HG03442 (cell line): ENCODE data around the gene THRB.

Source experiments
- ATAC-seq: cut with Tn5 transposase; IDR thresholded peaks from one replicate; pipeline ENCODE4 v1.9.1; 2021; ENCODE audit warnings: mild to moderate bottlenecking, moderate library complexity; ENCODE audit not compliant: unreplicated experiment

THRB gene

DNA sequence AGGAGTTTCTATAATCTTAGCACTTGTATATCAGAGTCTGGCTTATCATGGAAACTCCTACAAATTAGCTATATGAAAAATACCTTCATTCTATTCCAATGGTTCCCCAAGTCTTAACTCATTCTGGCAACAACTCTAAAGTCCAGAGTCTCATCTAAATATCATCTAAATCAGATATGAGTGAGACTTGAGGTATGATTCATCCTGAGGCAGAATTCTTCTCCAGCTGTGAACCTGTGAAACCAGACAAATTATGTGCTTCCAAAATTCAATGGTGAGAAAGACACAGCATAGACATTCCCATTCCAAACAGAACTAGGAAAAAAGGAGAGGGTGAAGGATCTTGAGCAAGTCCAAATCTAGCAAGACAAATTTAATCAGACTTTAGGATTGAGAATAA is 138.8 kb downstream of the THRB start:
- ATAC-seq: no peak

DNA sequence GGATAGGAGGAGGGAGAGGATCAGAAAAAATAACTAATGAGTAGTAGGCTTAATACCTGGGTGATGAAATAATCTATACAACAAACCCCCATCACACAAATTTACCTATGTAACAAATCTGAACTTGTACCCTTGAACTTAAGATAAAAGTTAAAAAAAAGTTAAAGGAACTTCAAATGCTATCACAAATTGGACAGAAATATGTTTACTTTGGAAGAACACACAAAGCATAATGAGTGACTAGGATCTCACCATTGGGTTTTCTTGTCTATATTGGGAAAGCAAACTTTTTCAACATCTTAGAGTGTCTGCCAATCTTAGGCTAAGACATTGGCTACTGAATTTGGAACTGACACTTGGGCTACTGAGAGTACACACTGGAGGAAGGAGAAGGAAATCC is 140.4 kb downstream of the THRB start:
- no peak for ATAC-seq

DNA sequence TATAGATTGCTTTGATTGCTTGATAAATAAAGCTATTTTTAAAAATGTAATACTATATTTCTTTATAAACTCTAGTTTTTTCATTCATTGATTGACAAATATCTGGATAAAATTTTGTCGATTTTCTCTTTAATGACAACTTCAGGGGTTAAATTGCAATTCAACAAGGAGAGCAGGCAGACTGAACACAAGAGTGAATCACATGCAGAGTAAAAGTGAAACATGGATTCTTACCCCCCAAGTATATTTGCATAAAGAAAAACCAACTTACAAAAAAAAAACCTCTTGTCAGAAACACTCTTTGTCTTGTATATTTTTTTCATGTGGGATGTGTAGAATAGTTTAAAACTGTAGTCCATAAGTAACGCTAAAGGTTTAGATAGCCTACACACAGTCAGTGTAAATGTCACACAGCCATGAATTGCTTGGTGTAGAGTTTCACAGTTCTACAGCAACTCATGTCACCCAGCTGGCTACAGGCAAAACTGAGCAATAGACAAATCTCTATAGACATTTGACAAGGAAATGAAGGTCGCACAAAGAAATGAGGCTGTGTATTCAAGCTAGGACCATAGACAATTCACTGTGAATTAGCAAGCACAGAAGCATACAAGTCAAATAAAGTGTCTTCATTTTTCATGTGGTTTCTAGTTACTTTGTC is 141.6 kb downstream of the THRB start:
- no peak for ATAC-seq

DNA sequence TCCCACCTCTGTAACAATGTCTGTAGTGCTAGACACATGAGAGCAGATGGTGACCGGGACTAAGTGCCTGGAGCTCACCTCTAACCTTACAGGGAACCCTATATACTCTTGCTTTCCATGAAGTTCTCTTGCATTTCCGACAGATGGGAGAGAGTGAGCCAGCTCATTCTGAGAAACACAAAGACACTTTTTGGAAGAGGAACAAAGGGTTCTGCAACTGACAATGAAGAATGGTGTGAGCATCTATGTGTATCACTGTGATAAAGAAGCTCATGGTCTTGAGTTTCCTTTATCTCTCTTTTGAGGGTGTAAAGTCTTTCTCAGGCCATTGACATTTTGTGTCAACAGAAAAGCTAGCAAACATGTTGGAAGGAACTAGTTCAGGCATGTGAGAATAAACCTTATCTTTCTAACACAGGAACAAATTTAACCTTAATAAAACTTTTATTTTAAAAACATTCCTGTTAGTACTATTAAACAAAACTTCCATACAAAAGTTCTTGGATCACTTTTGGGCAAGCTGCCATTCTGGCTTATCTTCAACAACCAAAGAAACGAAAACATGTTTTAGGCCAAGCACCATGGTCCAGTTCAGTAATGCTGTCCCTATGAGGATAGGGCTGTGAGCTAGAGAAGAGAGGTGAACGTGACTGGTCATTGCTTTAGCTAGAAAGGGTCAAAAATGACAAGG is 142.7 kb downstream of the THRB start:
- no peak for ATAC-seq

DNA sequence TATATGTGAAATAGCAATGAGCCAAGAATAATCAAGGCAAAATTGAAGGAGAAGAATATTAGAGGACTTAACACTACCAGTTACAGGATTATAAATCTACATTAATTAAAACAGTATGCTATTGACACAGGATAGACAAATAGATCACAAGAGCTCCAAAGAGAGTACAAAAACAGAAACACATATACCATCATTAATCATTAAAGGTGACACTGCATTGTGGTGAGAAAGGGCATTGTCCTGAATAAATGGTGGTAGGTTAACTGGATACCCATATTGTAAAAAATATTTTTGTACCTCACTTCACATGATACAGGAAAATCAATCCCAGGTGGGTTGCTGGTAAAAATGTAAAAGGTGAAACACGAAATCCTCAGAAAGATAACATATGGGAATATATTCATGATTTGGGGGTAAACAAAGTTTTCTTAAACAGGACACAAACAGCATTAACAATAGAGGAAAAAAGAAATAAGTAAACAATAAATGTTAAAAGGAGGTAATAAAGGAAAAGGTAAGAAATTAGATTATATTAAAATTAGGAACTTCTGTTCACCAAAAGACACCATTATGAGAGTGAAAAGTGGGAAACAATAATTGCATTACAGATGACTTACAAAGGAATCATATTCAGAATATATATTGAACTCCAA is 145.2 kb downstream of the THRB start:
- no peak for ATAC-seq

DNA sequence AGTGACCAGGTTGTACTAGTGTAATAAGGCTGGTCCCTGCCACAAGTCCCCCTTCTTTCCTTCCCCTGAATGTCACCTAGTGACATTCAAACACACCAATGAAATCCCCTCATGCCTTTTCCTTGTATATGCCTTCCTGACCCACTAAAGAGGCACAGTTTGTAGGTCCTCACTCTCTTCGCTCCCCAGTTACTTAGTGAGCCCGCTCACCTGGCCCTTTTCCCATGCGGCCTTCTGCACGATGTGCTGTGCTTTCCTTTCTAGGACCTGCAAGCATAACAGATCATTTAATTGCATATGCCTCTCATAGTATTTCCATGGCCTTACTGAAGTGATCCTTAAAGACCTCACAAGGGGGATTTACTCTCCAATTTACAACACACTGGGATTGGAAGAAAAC is 146.3 kb downstream of the THRB start:
- ATAC-seq: no peak

DNA sequence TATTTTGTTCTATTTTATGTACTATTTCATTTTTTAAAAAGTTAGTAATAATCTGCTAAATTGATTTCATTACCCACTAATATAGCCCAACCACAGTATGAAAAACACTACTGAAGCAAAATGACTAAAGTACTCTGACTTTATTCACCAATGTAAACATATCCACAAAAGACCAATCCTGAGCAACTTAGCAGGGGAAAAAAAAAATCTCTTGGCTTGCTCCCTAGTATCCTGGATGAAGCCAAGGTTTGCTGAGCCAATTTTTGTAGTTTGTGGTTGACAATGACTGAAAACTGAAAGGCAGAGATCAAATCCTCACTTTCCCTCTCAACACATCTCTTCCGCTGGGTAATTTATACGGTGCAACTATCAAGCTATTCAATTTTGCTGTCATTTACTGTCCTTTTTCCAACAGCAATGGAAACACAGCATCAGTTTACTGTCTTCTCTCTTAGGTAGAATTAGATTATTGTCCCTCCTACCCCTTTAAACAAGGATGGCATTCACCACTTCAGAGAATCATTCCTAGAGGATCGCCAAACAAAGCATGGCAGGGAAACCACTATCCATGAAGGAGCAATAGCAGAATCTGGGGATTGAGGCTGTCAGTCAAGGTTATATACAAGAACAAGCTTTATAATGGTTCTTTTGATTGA is 149.7 kb downstream of the THRB start:
- no peak for ATAC-seq

DNA sequence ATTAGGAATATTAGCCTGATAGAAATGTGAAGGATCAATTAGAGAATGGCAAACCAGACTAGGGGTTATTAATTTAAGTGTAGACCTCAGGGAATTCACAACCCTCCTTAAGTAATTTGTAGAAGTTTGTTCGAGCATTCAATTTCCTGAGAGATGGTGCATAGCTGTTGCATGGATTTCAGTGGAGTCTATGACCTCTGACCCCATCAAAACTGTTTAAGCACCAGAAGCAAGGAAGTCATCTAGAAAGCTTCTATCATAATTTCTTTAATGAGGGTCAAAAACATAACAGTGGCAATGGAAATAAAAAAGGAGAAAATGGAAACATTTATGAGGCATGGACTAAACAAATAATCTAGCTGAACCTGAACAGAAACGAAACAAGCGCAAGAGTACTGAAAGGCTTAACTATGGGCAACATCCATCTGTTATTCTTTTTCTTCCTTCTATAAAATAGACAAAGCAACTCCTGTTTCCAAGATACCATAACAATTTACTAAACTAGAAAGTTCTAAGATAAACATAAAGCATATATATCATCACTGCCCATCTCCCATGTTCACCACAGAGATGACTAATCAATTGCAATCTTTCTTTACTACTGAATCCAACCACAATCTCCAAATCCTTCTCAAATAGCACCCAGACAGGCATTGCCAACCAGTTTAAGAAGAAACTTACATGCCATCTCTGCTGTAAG is 151.4 kb downstream of the THRB start:
- no peak for ATAC-seq

DNA sequence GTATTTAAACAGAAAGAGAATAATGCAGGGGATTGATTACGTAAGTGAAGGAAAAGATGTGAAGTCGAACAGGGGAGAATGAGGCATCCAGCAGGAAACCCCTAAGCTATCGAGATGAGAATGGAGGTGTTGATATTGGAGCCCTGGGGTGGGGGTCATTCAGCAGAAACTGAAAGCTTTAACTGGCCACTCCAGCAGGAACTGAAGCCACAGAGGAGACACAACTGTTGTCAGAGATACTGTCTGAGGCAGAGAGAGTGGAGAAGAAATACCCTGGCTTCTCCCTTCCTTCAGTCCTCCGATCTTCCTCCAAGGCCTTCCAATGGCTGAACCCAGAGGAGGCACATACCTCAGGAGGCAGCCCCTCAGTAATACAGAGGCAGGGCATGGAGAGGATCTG is 152.4 kb downstream of the THRB start:
- no peak for ATAC-seq

DNA sequence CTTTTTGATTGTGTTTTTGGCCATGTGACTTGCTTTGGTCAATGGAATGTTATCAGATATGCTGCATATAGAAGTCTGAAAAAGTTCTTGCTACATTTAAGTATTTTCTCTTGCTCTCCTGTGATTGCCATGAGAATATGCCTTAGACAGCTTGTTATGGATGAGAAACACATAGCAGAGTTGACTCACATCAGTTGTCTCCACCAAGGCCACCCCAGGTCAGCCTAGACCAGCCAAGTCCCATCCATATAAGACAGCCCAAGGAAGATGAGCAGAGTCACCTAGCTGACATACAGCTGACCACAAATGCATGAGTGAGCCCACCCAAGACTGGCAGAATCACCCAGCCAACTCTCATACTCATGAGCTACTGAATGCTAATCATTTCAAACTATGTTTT is 153.0 kb downstream of the THRB start:
- ATAC-seq: no peak

DNA sequence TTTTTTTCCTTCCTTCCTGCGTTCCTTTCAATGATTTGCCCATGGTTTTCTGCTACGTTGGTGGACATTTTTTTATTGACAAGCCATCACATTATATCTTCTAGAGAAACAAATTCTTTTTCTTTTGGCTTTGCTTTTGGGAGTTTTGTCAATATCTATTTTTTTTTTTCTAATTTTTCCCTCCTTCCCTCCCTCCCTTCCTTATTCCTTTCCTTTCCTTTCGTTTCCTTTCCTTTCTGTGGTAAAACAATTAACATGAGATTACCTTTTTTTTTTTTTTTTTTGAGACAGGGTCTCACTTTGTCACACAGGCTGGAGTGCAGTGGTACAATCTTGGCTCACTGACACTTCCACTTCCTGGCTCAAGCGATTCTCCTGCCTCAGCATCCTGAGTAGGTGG is 153.7 kb downstream of the THRB start:
- no peak for ATAC-seq

DNA sequence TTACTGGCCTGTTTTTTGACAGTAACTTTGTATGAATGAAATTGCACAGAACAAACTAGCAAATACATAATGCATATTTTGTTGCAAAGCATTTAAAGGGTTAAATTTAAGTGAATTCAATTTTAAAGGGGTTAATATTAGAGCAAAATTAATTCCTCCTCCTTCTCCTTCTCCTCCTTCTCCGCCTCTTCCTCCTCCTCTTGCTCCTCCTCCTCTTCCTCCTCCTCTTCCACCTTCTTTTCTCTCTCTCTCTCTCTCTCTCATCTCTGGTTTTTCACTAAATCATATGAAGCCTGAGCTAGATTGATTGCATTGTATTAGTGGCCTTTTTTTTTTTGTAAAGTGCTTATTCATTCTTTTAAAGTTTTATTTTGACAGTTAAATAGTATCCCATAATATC is 154.5 kb downstream of the THRB start:
- ATAC-seq: no peak

DNA sequence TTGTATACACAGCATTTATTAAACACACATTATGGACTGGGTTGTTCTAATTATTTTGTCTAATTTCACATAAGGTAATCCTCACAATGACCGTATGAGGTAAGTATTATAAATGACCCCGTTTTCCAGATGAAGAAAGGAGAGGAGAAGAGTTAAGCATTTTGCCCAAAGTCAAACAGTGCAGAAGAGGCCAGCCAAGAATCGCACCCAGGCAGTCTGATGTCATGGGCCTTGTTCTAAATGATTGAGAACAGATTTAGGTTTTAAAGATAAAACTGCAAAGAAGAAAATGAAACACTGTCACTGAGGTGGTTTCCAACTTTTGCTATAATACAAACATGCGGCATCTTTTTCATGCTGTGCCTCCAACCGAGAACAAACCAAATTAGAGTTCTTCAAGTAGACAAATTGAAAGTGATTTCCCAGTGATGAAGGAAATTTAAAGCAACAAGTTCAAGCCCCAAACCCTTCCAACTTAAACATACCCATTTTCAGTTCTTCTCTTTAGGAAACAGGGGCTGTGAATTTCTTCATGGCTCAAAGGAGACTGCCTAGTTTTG is 155.3 kb downstream of the THRB start:
- no peak for ATAC-seq

DNA sequence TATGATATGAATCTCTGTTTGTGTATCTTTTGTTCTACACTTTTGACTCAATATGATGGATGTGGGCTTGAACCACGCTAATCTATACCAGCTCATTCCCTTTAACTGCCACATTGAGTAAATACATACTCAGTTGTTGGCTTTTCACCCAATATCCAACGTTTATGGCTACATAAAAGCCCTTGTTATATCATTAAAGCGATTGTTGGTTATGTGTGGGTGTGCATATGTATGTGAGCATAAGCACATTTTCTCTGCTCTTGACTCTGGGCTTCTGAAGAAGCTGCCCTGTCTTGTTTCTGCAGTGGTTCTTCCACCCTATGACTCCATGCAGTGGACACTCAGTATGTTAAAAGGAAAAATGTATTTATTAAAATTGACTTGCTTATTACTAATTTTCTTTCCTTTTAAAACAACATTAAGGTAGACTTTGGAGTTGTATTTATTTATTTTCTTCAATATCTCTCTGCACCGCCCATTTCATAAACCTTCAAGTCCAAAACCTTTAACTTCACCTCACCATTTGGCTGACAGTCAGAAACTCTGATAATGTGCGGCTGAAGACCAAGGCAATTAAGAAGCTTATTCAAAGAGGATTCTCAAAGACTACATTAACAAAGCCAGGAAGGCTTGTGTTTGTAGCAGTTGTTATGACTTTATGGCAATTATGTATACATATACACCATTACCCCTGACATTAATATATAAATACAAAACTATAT is 156.1 kb downstream of the THRB start:
- ATAC-seq: no peak

DNA sequence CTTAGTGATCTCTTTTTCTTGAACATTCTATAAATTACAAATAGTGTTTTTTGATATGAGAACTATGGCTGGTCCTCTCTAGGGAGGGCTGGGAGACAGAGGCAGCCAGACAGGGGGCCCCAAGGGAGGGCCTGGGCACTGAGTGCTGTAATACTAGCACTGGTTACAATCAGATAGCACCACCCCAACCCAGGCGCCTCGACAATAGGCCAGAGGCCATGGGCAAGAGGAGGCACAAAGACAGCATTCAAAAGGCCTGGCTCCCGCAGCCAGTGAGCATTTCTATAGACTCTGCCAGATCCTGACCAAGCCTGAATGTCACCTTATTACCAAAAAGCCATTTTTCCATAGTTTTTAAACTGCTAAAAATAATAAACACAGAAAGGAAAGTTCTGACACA is 158.5 kb downstream of the THRB start:
- ATAC-seq: no peak

DNA sequence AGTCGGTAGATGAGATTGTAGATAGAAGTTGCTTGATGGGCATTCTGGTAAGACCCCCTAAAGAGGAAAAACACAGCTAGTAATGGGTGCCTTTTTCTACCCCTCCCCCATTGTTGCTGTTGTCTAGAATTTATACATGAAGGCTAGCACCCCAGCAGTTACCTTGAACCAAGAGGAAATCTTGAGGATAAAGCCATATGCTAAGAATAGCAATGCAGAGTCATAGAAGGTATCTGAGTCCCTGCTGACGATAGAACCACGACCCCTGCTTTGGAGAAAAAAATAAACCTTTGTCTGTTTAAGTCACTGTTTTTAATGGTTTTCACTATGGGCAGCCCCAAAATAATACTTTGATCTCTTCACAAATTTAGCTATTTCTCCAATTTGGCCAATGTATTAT is 162.6 kb downstream of the THRB start:
- ATAC-seq: no peak

DNA sequence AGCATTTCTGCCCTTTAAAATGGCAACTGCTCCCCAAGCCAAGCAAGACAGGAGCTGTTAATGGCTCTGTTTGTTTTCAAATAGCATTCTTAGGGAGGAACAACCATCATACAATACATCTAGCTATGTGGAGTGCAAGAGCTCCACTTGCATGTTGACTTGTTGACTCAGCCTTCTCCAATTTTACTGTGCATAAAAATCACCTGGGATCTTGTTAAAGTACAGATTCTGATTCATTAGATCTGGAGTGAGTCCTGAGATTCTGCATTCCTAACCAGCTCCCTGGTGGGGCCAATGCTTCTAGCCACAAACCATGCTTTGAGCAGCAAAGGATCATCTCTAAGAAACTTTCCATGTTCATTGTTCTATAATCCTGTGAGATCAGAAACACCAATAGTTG is 171.4 kb downstream of the THRB start:
- ATAC-seq: no peak

DNA sequence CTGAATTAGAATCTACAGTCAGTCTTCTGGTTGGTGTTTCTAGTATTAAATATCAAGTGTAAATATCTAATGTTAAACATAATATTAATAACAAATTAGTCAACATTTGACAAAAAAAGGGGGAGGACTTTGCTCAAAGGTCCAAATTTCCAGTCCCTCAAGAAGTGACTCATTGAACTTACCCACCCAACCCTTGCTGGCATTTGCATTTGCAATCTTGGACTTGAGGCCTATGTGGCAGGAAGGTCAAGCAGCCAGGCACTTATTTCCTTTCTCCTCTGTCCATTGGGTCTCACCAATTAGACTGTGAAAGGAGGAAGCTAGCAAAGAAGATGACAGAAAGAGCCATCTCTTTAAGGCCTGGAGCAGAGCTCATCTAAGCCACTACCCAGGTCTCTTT is 174.0 kb downstream of the THRB start:
- no peak for ATAC-seq

DNA sequence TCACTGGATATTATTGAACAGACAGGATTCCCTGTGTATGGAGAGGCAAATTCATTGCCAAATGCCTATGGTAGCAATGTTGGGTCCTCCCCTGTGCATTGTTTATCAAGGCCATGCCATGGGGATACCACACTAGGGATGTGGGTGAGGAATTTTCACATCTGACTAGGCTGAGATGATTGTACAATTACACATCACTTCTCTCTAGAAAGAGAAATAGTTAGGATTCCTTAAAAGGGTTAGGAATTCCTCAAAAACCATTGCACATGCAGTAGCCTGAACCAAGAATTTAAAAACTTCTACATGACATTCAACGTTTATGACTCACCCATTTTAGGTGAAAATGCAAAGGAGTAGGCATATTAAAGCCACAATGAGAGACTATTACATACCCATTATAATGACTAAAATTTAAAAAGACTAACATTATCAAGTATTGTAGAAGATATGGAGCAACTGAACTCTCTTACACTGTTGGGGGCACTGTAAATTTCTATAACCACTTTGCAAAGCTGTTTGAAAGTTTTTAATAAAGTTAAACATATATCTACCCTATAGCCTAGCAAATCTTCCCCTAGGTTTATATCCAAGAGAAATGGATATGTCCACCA is 175.9 kb downstream of the THRB start:
- ATAC-seq: no peak

DNA sequence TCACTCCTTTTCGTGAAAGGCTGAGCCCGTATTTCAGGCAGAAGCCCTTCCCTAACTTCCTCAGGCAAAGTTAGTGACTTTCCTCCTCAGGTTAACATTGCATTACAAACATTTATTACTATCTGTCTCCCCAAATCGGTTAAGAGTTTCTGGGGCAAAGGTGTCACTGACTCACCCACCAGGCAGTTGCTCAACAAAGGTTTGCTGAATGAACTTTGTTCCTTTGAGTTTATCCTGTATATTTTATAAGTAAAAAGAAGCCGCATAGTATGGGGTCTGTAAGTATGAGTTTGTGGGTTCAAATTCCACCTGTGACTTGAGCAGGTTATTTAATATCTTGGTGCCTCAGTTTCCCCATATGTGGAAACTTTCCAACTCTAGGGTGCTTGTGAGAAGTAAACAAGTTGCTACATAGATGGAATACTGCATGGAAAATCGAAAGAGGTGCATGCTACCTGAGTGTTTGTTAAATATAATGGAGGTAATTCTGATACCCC is 177.7 kb downstream of the THRB start:
- ATAC-seq: no peak
